ENCODE measurements around the gene SGCD. TPM values are rescaled to one million over a fixed set of nuclear protein-coding genes. Genes with fewer than 3 reads are reported as not detected.

SGCD gene
- total RNA-seq, 4 donors from 2014 or later = 5.1 to 8.1 (median 6.5) TPM

- TF ChIP-seq, protein P1, sequence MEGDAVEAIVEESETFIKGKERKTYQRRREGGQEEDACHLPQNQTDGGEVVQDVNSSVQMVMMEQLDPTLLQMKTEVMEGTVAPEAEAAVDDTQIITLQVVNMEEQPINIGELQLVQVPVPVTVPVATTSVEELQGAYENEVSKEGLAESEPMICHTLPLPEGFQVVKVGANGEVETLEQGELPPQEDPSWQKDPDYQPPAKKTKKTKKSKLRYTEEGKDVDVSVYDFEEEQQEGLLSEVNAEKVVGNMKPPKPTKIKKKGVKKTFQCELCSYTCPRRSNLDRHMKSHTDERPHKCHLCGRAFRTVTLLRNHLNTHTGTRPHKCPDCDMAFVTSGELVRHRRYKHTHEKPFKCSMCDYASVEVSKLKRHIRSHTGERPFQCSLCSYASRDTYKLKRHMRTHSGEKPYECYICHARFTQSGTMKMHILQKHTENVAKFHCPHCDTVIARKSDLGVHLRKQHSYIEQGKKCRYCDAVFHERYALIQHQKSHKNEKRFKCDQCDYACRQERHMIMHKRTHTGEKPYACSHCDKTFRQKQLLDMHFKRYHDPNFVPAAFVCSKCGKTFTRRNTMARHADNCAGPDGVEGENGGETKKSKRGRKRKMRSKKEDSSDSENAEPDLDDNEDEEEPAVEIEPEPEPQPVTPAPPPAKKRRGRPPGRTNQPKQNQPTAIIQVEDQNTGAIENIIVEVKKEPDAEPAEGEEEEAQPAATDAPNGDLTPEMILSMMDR (IDR thresholded peaks at IDR 0.05; ENCODE audit: low read depth) = no peak
Observed at GRCh38 chr5:156388233-156388632, 61.3 kb downstream of the SGCD start.

- TF ChIP-seq, protein P1 (IDR thresholded peaks at IDR 0.05; ENCODE audit: low read depth) = no peak
Observed at GRCh38 chr5:156391139-156391538, 64.2 kb downstream of the SGCD start.

GRCh38 chr5:156393980-156394379, 67.0 kb downstream of the SGCD start:
- TF ChIP-seq, protein P1 (IDR thresholded peaks at IDR 0.05; ENCODE audit: low read depth) = no peak

GRCh38 chr5:156394642-156395305, 67.8 kb downstream of the SGCD start:
- TF ChIP-seq, protein P1 (IDR thresholded peaks at IDR 0.05; ENCODE audit: low read depth) = no peak

DNA sequence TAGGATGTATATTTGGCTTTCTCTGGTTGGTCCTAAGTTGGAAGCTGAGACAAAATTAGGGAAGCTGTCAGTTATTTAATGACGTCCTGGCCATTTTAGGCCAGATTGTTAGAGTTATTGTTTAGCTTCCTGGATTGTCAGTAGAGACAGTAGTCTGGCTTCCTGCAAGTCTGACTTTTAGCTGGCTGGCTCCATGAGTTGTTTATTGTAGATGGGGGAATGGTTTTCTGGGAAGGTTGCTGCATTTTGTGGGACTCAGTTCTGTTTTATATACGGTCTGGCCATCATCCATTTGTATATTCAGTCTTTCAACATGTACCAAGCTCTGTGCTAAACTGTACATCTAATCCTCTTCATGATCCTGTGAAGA, 68.3 kb downstream of the SGCD start:
- TF ChIP-seq, protein P1 (IDR thresholded peaks at IDR 0.05; ENCODE audit: low read depth) = no peak

DNA sequence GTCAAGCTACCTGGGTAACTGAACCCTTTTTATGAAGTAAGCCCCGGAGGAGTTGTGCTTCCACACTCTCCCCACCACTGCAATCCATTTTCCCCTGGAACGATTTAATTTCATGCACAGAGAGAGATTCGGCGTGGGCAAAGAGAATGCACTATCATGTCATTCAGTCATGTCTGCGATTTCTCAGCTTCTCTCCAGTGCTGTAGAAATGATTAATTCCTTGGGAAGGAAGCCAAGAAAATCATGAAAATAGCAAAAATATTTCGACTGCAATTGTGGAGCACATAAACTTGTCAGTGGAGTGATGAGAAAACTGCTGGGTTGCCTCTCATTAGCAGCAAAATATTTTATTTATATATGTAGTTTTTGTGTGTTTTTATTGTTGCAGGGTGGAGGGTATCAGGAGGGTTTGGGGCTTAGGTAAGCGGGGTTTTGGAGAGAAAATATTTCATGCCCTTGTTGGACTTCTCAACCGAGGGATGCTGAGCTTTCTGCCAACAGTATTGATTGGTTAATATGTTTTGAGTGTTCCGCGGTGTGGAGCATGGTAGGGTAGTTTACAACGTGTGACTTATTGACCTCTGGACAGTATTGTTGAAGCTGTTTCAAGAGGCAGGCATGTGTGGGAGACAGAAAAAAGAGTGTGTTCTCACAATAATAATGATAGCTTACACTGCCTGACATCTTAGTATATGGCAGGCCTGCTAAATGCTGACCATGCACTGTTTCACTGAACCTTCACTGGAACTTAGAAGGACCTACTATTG, 69.3 kb downstream of the SGCD start:
- TF ChIP-seq, protein P1 (IDR thresholded peaks at IDR 0.05; ENCODE audit: low read depth) = no peak

- TF ChIP-seq, protein P1 (IDR thresholded peaks at IDR 0.05; ENCODE audit: low read depth) = no peak
Observed at GRCh38 chr5:156396830-156397081, 69.8 kb downstream of the SGCD start.
